NCI-H146 treated with DMSO at 0.1 percent for 48 hours (cell line): ENCODE results near the gene POLR1A.
"Not testable (repeated sequence)": the region's sequence is repeated elsewhere in the genome, so short reads cannot be mapped to it uniquely, and the experiment has no call there.

Experiments used
- DNase-seq: peaks from one replicate; lab custom pipeline; 2025; ENCODE audit not compliant: unreplicated experiment; lab: John Stamatoyannopoulos, UW

POLR1A gene

GRCh38 chr2:85999061-85999831, 106.4 kb downstream of the POLR1A start:
- DNase-seq = no peak

- DNase-seq = no peak
These were observed 107.4 kb downstream of the POLR1A start for GRCh38 chr2:85998071-85998991.

- no peak for DNase-seq
These were observed 108.4 kb downstream of the POLR1A start for GRCh38 chr2:85997017-85997970.

- no peak for DNase-seq
These were observed 109.1 kb downstream of the POLR1A start for GRCh38 chr2:85996591-85996990.

GRCh38 chr2:85995648-85996529, 109.8 kb downstream of the POLR1A start:
- no peak for DNase-seq

- no peak for DNase-seq
These were observed 110.6 kb downstream of the POLR1A start for GRCh38 chr2:85994897-85995647.

- DNase-seq = no peak
These were observed 111.3 kb downstream of the POLR1A start for GRCh38 chr2:85994421-85994777.

- no peak for DNase-seq
These were observed 113.1 kb downstream of the POLR1A start for GRCh38 chr2:85992611-85993010.

GRCh38 chr2:85992053-85992452, 113.6 kb downstream of the POLR1A start:
- DNase-seq = not testable (repeated sequence)

GRCh38 chr2:85990084-85990483, 115.6 kb downstream of the POLR1A start:
- no peak for DNase-seq

- no peak for DNase-seq
These were observed 116.3 kb downstream of the POLR1A start for GRCh38 chr2:85989288-85989865.

GRCh38 chr2:85988914-85989270, 116.8 kb downstream of the POLR1A start:
- DNase-seq = no peak

- DNase-seq = no peak
These were observed 117.3 kb downstream of the POLR1A start for GRCh38 chr2:85988175-85988913.

GRCh38 chr2:85987266-85988174, 118.2 kb downstream of the POLR1A start:
- no peak for DNase-seq

GRCh38 chr2:85986121-85986520, 119.6 kb downstream of the POLR1A start:
- DNase-seq = no peak

GRCh38 chr2:85984788-85985187, 120.9 kb downstream of the POLR1A start:
- no peak for DNase-seq

- no peak for DNase-seq
These were observed 121.9 kb downstream of the POLR1A start for GRCh38 chr2:85983766-85984165.
